B cell (primary cell): Measurements from ENCODE around the gene TBATA. TPM values are rescaled to one million over a fixed set of nuclear protein-coding genes. Genes with fewer than 3 reads are reported as not detected.

Experiments
- ATAC-seq: fragments of 200-7000 bp; cut with Tn5 transposase; one replicate; pipeline ENCODE4 v1.10.0; 2021; ENCODE audit warnings: low read depth, mild to moderate bottlenecking, moderate number of reproducible peaks, moderate library complexity
- CTCF ChIA-PET: fragments of 350-600 bp; sonication (Branson Sonifier 250); formaldehyde crosslinking; loops from one replicate; lab custom pipeline; 2021; ENCODE audit warnings: antibody characterized with exemption, inconsistent platforms; lab: Charles Lee
- POLR2A ChIA-PET: fragments of 350-600 bp; sonication (Branson Sonifier 250); formaldehyde crosslinking; loops from one replicate; lab custom pipeline; 2021; ENCODE audit warnings: antibody characterized with exemption; lab: Charles Lee
- DNase-seq: peaks from one replicate; pipeline ENCODE4 v3.0.0; 2013
- H2AFZ ChIP-seq: 2 replicates; pipeline ENCODE4 v1.6.1; 2012; ENCODE audit warnings: mild to moderate bottlenecking, low read depth, low read length; ENCODE audit not compliant: insufficient read depth, poor library complexity, severe bottlenecking
- H3K27ac ChIP-seq, 2 donors: 1 replicate in 1 of 2; 2 replicates in 1 of 2; pipeline ENCODE4 v1.5.1; 2012 to 2013; ENCODE audit warnings: low read length in 2 of 2, mild to moderate bottlenecking in 2 of 2, moderate library complexity in 1 of 2
- H3K27me3 ChIP-seq, 4 experiments: fragments of 200-600 bp in 1 of 4; sonication (generic) in 1 of 4; replicated peaks in 1 of 4; 1 replicate in 2 of 4; 2 replicates in 2 of 4; pipeline versions ENCODE4 v1.6.1 to v1.7.0; 2013 to 2016; ENCODE audit warnings: low read length in 3 of 4, mild to moderate bottlenecking in 2 of 4, mixed read lengths in 1 of 4, moderate library complexity in 1 of 4; ENCODE audit not compliant: insufficient read depth in 4 of 4, control insufficient read depth in 3 of 4; ENCODE audit errors: control extremely low read depth in 1 of 4
- H3K36me3 ChIP-seq, 2 experiments: replicated peaks in 1 of 2; 1 replicate in 1 of 2; 2 replicates in 1 of 2; pipeline versions ENCODE4 v1.6.1 to v1.7.1; 2013; ENCODE audit warnings: low read length in 1 of 2; ENCODE audit not compliant: insufficient read depth in 2 of 2, control insufficient read depth in 1 of 2; ENCODE audit errors: control extremely low read depth in 1 of 2, extremely low read depth in 1 of 2
- H3K4me1 ChIP-seq, 2 donors: fragments of 200-600 bp in 1 of 2; sonication (generic) in 1 of 2; 1 replicate in 1 of 2; 2 replicates in 1 of 2; pipeline versions ENCODE4 v1.5.1 to v1.6.1; 2013 to 2017; ENCODE audit warnings: low read length in 2 of 2; ENCODE audit not compliant: control insufficient read depth in 2 of 2, insufficient read depth in 2 of 2
- H3K4me2 ChIP-seq: replicated peaks from 2 replicates; pipeline ENCODE3; 2012; ENCODE audit warnings: mild to moderate bottlenecking, low read depth, low read length; ENCODE audit not compliant: poor library complexity, severe bottlenecking
- H3K4me3 ChIP-seq, 5 experiments: fragments of 200-600 bp in 1 of 5; sonication (generic) in 1 of 5; 1 replicate in 3 of 5; 2 replicates in 2 of 5; pipeline versions ENCODE4 v1.5.1 to v1.7.0; 2011 to 2016; ENCODE audit warnings: low read length in 4 of 5, mild to moderate bottlenecking in 4 of 5, low read depth in 2 of 5, control low read depth in 1 of 5, moderate library complexity in 1 of 5; ENCODE audit not compliant: insufficient read depth in 1 of 5; ENCODE audit errors: control extremely low read depth in 1 of 5, extremely low read depth in 1 of 5
- H3K79me2 ChIP-seq: fragments of 200-600 bp; sonication (generic); one replicate; pipeline ENCODE4 v1.6.0; 2016; ENCODE audit warnings: low read length; ENCODE audit not compliant: control insufficient read depth, insufficient read depth
- H3K9ac ChIP-seq: fragments of 200-600 bp; sonication (generic); 2 replicates; pipeline ENCODE4 v1.6.1; 2017; ENCODE audit warnings: mild to moderate bottlenecking, low read length, moderate library complexity
- H3K9me3 ChIP-seq, 3 donors: one replicate each; pipeline versions ENCODE4 v1.6.1 to v1.7.1; 2013; ENCODE audit warnings: low read length in 2 of 3; ENCODE audit not compliant: control insufficient read depth in 2 of 3, insufficient read depth in 1 of 3; ENCODE audit errors: control extremely low read depth in 1 of 3
- H4K20me1 ChIP-seq: 2 replicates; pipeline ENCODE4 v1.6.0; 2012; ENCODE audit warnings: mild to moderate bottlenecking, low read length; ENCODE audit not compliant: insufficient read depth, control insufficient read depth, poor library complexity, severe bottlenecking
- H3K27ac Mint-ChIP-seq: one replicate; pipeline ENCODE4 v1.8.0; 2021; ENCODE audit warnings: mixed read lengths
- H3K27me3 Mint-ChIP-seq: one replicate; pipeline ENCODE4 v1.8.0; 2021; ENCODE audit warnings: mixed read lengths
- H3K4me1 Mint-ChIP-seq: one replicate; pipeline ENCODE4 v1.8.0; 2021; ENCODE audit warnings: mixed read lengths
- H3K4me3 Mint-ChIP-seq: one replicate; pipeline ENCODE4 v1.8.0; 2021; ENCODE audit warnings: mixed read lengths
- H3K9me3 Mint-ChIP-seq: one replicate; pipeline ENCODE4 v1.8.0; 2022; ENCODE audit warnings: mixed read lengths; ENCODE audit not compliant: insufficient read depth
- EZH2 ChIP-seq: IDR thresholded peaks from 2 replicates; pipeline ENCODE4 v1.6.1; 2012; ENCODE audit warnings: borderline replicate concordance, low read depth, mild to moderate bottlenecking, moderate library complexity, low read length; ENCODE audit not compliant: insufficient read depth, poor library complexity, severe bottlenecking
- WGBS: methylation state at CpG from one replicate; pipeline ENCODE4 v1.1.5; 2013; ENCODE audit warnings: missing lambda C conversion rate; ENCODE audit not compliant: insufficient coverage; 5-methylcytosine and 5-hydroxymethylcytosine counted together
- intact Hi-C: fragments of 100-400 bp; cut with micrococcal nuclease; formaldehyde crosslinking; loops from one replicate; pipeline ENCODE4 v1.10.0; 2022
- polyA plus RNA-seq: library from polyadenylated mRNA; depleted of rRNA; stranded (reverse); fragments of >200 nt; gene quantifications from 2 replicates; pipeline ENCODE4 v1.2.3, GENCODE V29; 2012
- total RNA-seq, 2 donors: library from RNA; stranded (reverse); fragments of 120-200 nt in 1 of 2; gene quantifications; 1 replicate in 1 of 2; 2 replicates in 1 of 2; pipeline versions ENCODE4 v1.2.3 to v1.2.4, GENCODE V29; 2013 to 2022
- TF ChIP-seq, protein P1 (sequence below): fragments of 200-600 bp; IDR thresholded peaks from one replicate; pipeline ENCODE4 v1.8.0; 2022; ENCODE audit warnings: antibody characterized with exemption, mild to moderate bottlenecking

Gene TBATA
- total and polyA plus RNA-seq, 2 donors (not counting 1 experiment from before 2014, with no cell fraction given): not detected

DNA sequence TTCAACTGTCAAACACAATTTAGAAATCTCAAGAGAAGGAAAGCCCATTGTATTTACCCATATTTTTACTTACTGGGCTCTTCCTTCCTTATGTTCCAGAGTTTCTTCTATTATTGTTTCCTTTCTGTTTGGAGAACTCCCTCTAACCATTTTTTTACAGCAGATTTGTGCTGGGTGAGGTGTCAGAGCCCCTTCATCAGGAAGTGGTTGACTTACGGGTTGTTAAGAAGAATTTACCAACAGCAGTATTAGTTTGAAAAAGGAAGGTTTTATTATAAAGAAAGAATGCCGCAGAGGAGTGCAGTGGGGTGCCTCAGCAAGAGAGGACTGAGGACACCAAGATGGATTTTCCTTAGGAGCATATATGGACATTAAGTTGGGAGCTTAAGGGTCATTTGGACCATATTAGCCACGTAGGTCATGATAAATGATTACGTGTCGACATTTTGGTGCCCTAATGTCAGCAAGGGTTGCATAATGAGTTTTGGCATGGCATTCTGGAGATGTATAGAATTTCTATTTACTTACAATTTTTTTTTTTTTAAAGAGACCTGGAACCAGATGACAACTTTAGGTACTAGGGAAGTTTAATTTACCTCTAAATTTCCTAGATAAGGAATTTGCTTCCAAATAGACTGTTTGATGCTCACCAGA is 6.3 kb upstream of the TBATA start:
- POLR2A ChIA-PET: no interaction called here
- Mint-ChIP-seq H3K4me1 (no peaks in the 10 kb centered on the region), H3K27me3 (peaks cover 36% of the 10 kb centered on the region), H3K9me3 (no peaks in the 10 kb centered on the region), H3K4me3 (no peak overlapping the region), H3K27ac (no peak overlapping the region)
- no peaks in the 10 kb centered on the region for H3K9me3 ChIP-seq
- H3K27ac ChIP-seq: no peak overlapping the region
- no peak for TF ChIP-seq EZH2
- TF ChIP-seq, protein P1, sequence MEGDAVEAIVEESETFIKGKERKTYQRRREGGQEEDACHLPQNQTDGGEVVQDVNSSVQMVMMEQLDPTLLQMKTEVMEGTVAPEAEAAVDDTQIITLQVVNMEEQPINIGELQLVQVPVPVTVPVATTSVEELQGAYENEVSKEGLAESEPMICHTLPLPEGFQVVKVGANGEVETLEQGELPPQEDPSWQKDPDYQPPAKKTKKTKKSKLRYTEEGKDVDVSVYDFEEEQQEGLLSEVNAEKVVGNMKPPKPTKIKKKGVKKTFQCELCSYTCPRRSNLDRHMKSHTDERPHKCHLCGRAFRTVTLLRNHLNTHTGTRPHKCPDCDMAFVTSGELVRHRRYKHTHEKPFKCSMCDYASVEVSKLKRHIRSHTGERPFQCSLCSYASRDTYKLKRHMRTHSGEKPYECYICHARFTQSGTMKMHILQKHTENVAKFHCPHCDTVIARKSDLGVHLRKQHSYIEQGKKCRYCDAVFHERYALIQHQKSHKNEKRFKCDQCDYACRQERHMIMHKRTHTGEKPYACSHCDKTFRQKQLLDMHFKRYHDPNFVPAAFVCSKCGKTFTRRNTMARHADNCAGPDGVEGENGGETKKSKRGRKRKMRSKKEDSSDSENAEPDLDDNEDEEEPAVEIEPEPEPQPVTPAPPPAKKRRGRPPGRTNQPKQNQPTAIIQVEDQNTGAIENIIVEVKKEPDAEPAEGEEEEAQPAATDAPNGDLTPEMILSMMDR: no peak
- peaks cover 0 to 5% (median 0%) of the 10 kb centered on the region in 4 experiments for H3K27me3 ChIP-seq
- no peaks in the 10 kb centered on the region for H3K4me1 ChIP-seq
- DNase-seq (no peak), ATAC-seq (no peak)
- H4K20me1 ChIP-seq: no peaks in the 10 kb centered on the region
- no peak overlapping the region for H2AFZ ChIP-seq
- 0% methylated on average over 2 of the region's 5 CpGs for WGBS
- H3K9ac ChIP-seq: no peak overlapping the region
- no peaks in the 10 kb centered on the region for H3K36me3 ChIP-seq
- H3K4me2 ChIP-seq: no peak overlapping the region
- intact Hi-C loops: no loop called here
- H3K79me2 ChIP-seq: no peaks in the 10 kb centered on the region
- CTCF ChIA-PET: no interaction called here
- H3K4me3 ChIP-seq: no peak overlapping the region

DNA sequence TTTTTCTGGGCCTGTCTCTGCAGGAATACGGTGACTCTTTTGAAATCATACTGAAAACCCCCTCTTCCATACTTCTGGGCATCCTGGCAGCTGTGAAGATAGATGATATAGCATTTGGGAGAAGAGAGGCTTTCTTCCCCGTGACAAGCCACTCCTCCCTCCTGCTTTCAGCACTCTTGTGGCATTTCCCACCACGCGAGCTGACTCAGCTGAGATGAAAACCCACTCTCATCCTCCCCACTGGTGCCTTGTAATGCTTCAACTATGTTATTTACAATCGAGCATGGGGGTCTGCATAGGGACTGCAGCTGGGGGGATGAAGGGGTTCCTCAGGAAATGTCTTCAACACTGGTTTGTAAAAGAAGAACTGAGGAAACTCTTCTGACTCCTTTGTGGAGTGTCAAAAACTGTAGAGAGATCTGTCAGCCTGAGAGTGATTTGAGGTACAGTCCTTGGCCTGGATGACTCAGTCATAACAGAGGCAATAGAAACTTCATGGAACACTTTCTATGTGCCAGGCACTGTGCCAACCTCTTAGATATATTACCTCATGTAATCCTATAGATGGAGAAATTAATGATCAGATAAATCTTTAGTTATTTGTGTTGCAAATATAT is 1.7 kb upstream of the TBATA start:
- H3K27ac ChIP-seq: no peak overlapping the region
- WGBS: no CpG with 5 or more reads among the region's 5 CpGs
- H3K9me3 ChIP-seq: no peaks in the 10 kb centered on the region
- no peak overlapping the region for H3K4me2 ChIP-seq
- DNase-seq (no peak), ATAC-seq (no peak)
- no peak overlapping the region for H3K9ac ChIP-seq
- CTCF ChIA-PET: no interaction called here
- Mint-ChIP-seq H3K27ac (no peak overlapping the region), H3K27me3 (peaks cover 19% of the 10 kb centered on the region), H3K9me3 (no peaks in the 10 kb centered on the region), H3K4me1 (no peaks in the 10 kb centered on the region), H3K4me3 (no peak overlapping the region)
- H3K4me3 ChIP-seq: no peak overlapping the region
- H4K20me1 ChIP-seq: no peaks in the 10 kb centered on the region
- peaks cover 0 to 5% (median 2%) of the 10 kb centered on the region in 4 experiments for H3K27me3 ChIP-seq
- intact Hi-C loops: no loop called here
- H3K79me2 ChIP-seq: no peaks in the 10 kb centered on the region
- POLR2A ChIA-PET: no interaction called here
- H3K4me1 ChIP-seq: no peaks in the 10 kb centered on the region
- H2AFZ ChIP-seq: no peak overlapping the region
- TF ChIP-seq, protein P1: no peak
- no peak for TF ChIP-seq EZH2
- no peaks in the 10 kb centered on the region for H3K36me3 ChIP-seq
